MCF 10A (cell line): Measurements from ENCODE around the gene CTXN2. TPM values are rescaled to one million over a fixed set of nuclear protein-coding genes. Genes with fewer than 3 reads are reported as not detected.

Experiments
- BruUV-seq: library from RNA; stranded (reverse); fragments of 400-500 nt; replicated peaks from 2 replicates; lab custom pipeline; 2021; lab: Mats Ljungman, UMichigan
- CTCF ChIA-PET: fragments of 300-600 bp; sonication (Branson Sonifier 250); formaldehyde crosslinking; extraction: SDS; loops from one replicate; lab custom pipeline; 2021; ENCODE audit warnings: antibody characterized with exemption, inconsistent platforms; lab: Yijun Ruan, JAX
- POLR2A ChIA-PET: fragments of 300-600, 350-650 bp; sonication (Branson Sonifier 250); formaldehyde crosslinking; extraction: SDS; loops from one replicate; lab custom pipeline; 2020; ENCODE audit warnings: antibody characterized with exemption, inconsistent platforms; lab: Yijun Ruan, JAX
- DNase-seq: peaks from one replicate; pipeline ENCODE4 v3.0.0-alpha.2; 2018; ENCODE audit not compliant: unreplicated experiment
- H3K27ac Mint-ChIP-seq: one replicate; pipeline ENCODE4 v1.8.0; 2022; ENCODE audit warnings: mild to moderate bottlenecking, low read depth, mixed read lengths; ENCODE audit not compliant: unreplicated experiment
- H3K27me3 Mint-ChIP-seq: one replicate; pipeline ENCODE4 v1.8.0; 2022; ENCODE audit warnings: mixed read lengths; ENCODE audit not compliant: insufficient read depth, unreplicated experiment
- H3K36me3 Mint-ChIP-seq: one replicate; pipeline ENCODE4 v1.8.0; 2022; ENCODE audit warnings: mild to moderate bottlenecking, moderate library complexity, mixed read lengths; ENCODE audit not compliant: insufficient read depth, unreplicated experiment
- H3K4me1 Mint-ChIP-seq: one replicate; pipeline ENCODE4 v1.8.0; 2022; ENCODE audit warnings: mixed read lengths; ENCODE audit not compliant: insufficient read depth, unreplicated experiment
- H3K4me3 Mint-ChIP-seq: one replicate; pipeline ENCODE4 v1.8.0; 2022; ENCODE audit warnings: mild to moderate bottlenecking, moderate library complexity, mixed read lengths; ENCODE audit not compliant: unreplicated experiment
- H3K9me3 Mint-ChIP-seq: one replicate; pipeline ENCODE4 v1.8.0; 2022; ENCODE audit warnings: mixed read lengths; ENCODE audit not compliant: unreplicated experiment
- CTCF ChIP-seq: fragments of 200-600 bp; IDR thresholded peaks from one replicate; pipeline ENCODE4 v1.8.0; 2022; ENCODE audit warnings: antibody characterized with exemption, mild to moderate bottlenecking; ENCODE audit not compliant: unreplicated experiment
- intact Hi-C: fragments of 100-400 bp; cut with micrococcal nuclease; formaldehyde crosslinking; loops from 2 replicates; pipeline ENCODE4 v1.14.1; 2022
- total RNA-seq: library from RNA; stranded (reverse); gene quantifications from 2 replicates; pipeline ENCODE4 v1.2.3, GENCODE V29; 2022

Gene CTXN2
- total RNA-seq, 1 experiment from 2014 or later: not detected

GRCh38 chr15:48177383-48177765 lies 14.1 kb upstream of the CTXN2 start:
- intact Hi-C loops: no loop called here
- no peaks in the 10 kb centered on the region for H3K9me3 Mint-ChIP-seq
- TF ChIP-seq CTCF: no peak
- H3K27me3 Mint-ChIP-seq: no peaks in the 10 kb centered on the region
- peak; percentile 12 for DNase-seq
- H3K36me3 Mint-ChIP-seq: no peaks in the 10 kb centered on the region
- no TSS peak for BruUV-seq
- CTCF ChIA-PET: interaction anchor here (0.6 to 0.7 kb wide), 3 partner anchors 201 to 783 kb away, joined by 3 to 8 read pairs (median 3); no protein-coding TSS in a partner anchor
- peak overlapping the region; percentile 85 for H3K4me3 Mint-ChIP-seq
- H3K4me1 Mint-ChIP-seq: peaks cover 7% of the 10 kb centered on the region
- H3K27ac Mint-ChIP-seq: no peak overlapping the region
- POLR2A ChIA-PET: interaction anchor here (0.7 to 2.1 kb wide), 4 partner anchors 10 to 460 kb away, joined by 3 to 7 read pairs (median 3); partner anchors contain the start of gene SEMA6D

- Mint-ChIP-seq H3K36me3 (no peaks in the 10 kb centered on the region), H3K9me3 (no peaks in the 10 kb centered on the region), H3K27ac (no peak within 1 kb of the TSS), H3K4me1 (peaks cover 7% of the 10 kb centered on the region), H3K27me3 (no peaks in the 10 kb centered on the region), H3K4me3 (peak within 1 kb of the TSS; percentile 85)
- no peak for TF ChIP-seq CTCF
- peak; percentile 43 for DNase-seq
- no TSS peak for BruUV-seq
- ChIA-PET CTCF (interaction anchor here (0.6 to 0.7 kb wide), 3 partner anchors 201 to 784 kb away, joined by 3 to 8 read pairs (median 3); no protein-coding TSS in a partner anchor), POLR2A (interaction anchor here (0.7 to 2.1 kb wide), 4 partner anchors 10 to 461 kb away, joined by 3 to 7 read pairs (median 3); partner anchors contain the start of gene SEMA6D)
- intact Hi-C loops: no loop called here
Observed at GRCh38 chr15:48177766-48178647, 13.5 kb upstream of the CTXN2 start, which contains the start of gene MYEF2. TSS of gene MYEF2 (minus strand) at chr15:48178295. CDS start at chr15:48178237, 58 bp downstream.

GRCh38 chr15:48178648-48178931 lies 12.9 kb upstream of the CTXN2 start:
- H3K4me3 Mint-ChIP-seq: peak overlapping the region; percentile 85
- no peaks in the 10 kb centered on the region for H3K9me3 Mint-ChIP-seq
- peaks cover 7% of the 10 kb centered on the region for H3K4me1 Mint-ChIP-seq
- ChIA-PET CTCF (interaction anchor here (1.0 kb wide), 1 partner anchor 66 kb away, joined by 4 read pairs; no protein-coding TSS in a partner anchor), POLR2A (no interaction called here)
- H3K27me3 Mint-ChIP-seq: no peaks in the 10 kb centered on the region
- intact Hi-C loops: no loop called here
- no peak overlapping the region for H3K27ac Mint-ChIP-seq
- TF ChIP-seq CTCF: no peak
- no peaks in the 10 kb centered on the region for H3K36me3 Mint-ChIP-seq
- BruUV-seq: no TSS peak
- DNase-seq: no peak

GRCh38 chr15:48182749-48183148 lies 8.7 kb upstream of the CTXN2 start:
- Mint-ChIP-seq H3K4me1 (peaks cover 5% of the 10 kb centered on the region), H3K27me3 (peaks cover 17% of the 10 kb centered on the region), H3K36me3 (no peaks in the 10 kb centered on the region), H3K4me3 (no peak overlapping the region), H3K27ac (no peak overlapping the region), H3K9me3 (no peaks in the 10 kb centered on the region)
- BruUV-seq: no TSS peak
- intact Hi-C loops: no loop called here
- no peak for DNase-seq
- TF ChIP-seq CTCF: no peak
- POLR2A ChIA-PET: no interaction called here
- CTCF ChIA-PET: no interaction called here
